ENCODE data around the gene BLTP1.

BLTP1 gene

GRCh38 chr4:122178961-122179360 lies 26.8 kb downstream of the BLTP1 start:
- DNase-seq, result no peak

- no peak for DNase-seq
Measured at GRCh38 chr4:122195718-122196117, 43.6 kb downstream of the BLTP1 start.

All from NCI-H510A (cell line).